Suprapubic skin (tissue), 4 donors: Measurements from ENCODE around the gene SPRYD3. TPM values are rescaled to one million over a fixed set of nuclear protein-coding genes. Genes with fewer than 3 reads are reported as not detected.
"Not testable (repeated sequence)": the region's sequence is repeated elsewhere in the genome, so short reads cannot be mapped to it uniquely, and the experiment has no call there.

Experiments
- DNase-seq, 2 donors: peaks; one replicate each; pipeline ENCODE4 v3.0.0-alpha.2; 2019; ENCODE audit warnings: low spot score in 2 of 2
- H3K27ac ChIP-seq: fragments of 200-600 bp; sonication (generic); one replicate; pipeline ENCODE4 v1.5.1; 2019
- H3K27me3 ChIP-seq: fragments of 200-600 bp; sonication (generic); one replicate; pipeline ENCODE4 v1.5.1; 2019
- H3K36me3 ChIP-seq: fragments of 200-600 bp; sonication (generic); one replicate; pipeline ENCODE4 v1.5.1; 2019
- H3K4me1 ChIP-seq: fragments of 200-600 bp; sonication (generic); one replicate; pipeline ENCODE4 v1.5.1; 2019
- H3K4me3 ChIP-seq: fragments of 200-600 bp; sonication (generic); one replicate; pipeline ENCODE4 v1.5.1; 2019; ENCODE audit warnings: mild to moderate bottlenecking
- H3K9me3 ChIP-seq: fragments of 200-600 bp; sonication (generic); one replicate; pipeline ENCODE4 v1.5.1; 2019
- EP300 ChIP-seq: sonication (generic); formaldehyde crosslinking; IDR thresholded peaks from one replicate; pipeline ENCODE4 v1.6.1; 2017; ENCODE audit warnings: antibody characterized with exemption
- POLR2A ChIP-seq, 2 donors: fragments of 450-650 bp; IDR thresholded peaks; one replicate each; pipeline ENCODE4 v1.6.1; 2017; ENCODE audit warnings: antibody characterized with exemption in 2 of 2, mild to moderate bottlenecking in 2 of 2, moderate library complexity in 2 of 2
- POLR2AphosphoS5 ChIP-seq, 3 donors: sonication (generic); formaldehyde crosslinking; IDR thresholded peaks; one replicate each; pipeline ENCODE4 v1.6.1; 2017; ENCODE audit warnings: antibody characterized with exemption in 3 of 3
- WGBS: methylation state at CpG from one replicate; pipeline ENCODE4 v1.1.5; 2018; 5-methylcytosine and 5-hydroxymethylcytosine counted together
- total RNA-seq, 4 donors: library from RNA; depleted of rRNA; stranded (reverse); fragments of >200 nt; gene quantifications; one replicate each; pipeline ENCODE4 v1.1.0, GENCODE V29; 2016
- TF ChIP-seq, protein P1 (sequence below), 2 donors: fragments of 200-600 bp in 1 of 2; fragments of 450-650 bp in 1 of 2; sonication (generic) in 1 of 2; IDR thresholded peaks; one replicate each; pipeline ENCODE4 v1.5.1; 2016 to 2019; ENCODE audit warnings: antibody characterized with exemption in 2 of 2, mild to moderate bottlenecking in 1 of 2, moderate library complexity in 1 of 2

Gene SPRYD3
- total RNA-seq, 4 donors from 2014 or later, result 26.4 to 44.0 (median 34.4) TPM

DNA sequence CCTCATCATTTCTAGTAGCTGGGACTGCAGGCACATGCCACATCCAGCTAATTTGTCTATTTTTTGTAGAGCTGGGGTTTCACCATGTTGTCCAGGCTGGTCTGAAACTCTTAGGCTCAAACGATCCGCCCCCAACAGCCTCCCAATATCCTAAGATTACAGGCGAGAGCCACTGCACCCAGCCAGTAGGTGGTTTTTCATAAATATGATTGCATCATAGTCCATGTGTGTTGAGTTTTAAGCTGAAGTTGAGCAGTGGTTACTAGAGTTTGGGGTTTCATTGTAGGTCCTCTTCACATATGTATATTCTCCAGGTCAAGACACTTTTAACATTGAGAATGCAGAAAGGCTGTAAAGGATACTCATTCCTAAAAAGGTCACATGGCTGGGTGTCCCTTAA, 42.4 kb downstream of the SPRYD3 start:
- 88% methylated on average over 3 of the region's 3 CpGs for WGBS
- Histone ChIP-seq H3K27me3 (no peaks in the 10 kb centered on the region), H3K36me3 (peaks cover 83% of the 10 kb centered on the region), H3K4me1 (peaks cover 13% of the 10 kb centered on the region), H3K27ac (no peak overlapping the region), H3K9me3 (no peaks in the 10 kb centered on the region), H3K4me3 (no peak overlapping the region)
- TF ChIP-seq, protein P1, sequence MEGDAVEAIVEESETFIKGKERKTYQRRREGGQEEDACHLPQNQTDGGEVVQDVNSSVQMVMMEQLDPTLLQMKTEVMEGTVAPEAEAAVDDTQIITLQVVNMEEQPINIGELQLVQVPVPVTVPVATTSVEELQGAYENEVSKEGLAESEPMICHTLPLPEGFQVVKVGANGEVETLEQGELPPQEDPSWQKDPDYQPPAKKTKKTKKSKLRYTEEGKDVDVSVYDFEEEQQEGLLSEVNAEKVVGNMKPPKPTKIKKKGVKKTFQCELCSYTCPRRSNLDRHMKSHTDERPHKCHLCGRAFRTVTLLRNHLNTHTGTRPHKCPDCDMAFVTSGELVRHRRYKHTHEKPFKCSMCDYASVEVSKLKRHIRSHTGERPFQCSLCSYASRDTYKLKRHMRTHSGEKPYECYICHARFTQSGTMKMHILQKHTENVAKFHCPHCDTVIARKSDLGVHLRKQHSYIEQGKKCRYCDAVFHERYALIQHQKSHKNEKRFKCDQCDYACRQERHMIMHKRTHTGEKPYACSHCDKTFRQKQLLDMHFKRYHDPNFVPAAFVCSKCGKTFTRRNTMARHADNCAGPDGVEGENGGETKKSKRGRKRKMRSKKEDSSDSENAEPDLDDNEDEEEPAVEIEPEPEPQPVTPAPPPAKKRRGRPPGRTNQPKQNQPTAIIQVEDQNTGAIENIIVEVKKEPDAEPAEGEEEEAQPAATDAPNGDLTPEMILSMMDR (IDR thresholded peaks at IDR 0.05), result no peak
- no peak for TF ChIP-seq EP300
- no peak for TF ChIP-seq POLR2AphosphoS5 (IDR thresholded peaks at IDR 0.05)
- no peak for TF ChIP-seq POLR2A (IDR thresholded peaks at IDR 0.05)
- DNase-seq, result no peak

DNA sequence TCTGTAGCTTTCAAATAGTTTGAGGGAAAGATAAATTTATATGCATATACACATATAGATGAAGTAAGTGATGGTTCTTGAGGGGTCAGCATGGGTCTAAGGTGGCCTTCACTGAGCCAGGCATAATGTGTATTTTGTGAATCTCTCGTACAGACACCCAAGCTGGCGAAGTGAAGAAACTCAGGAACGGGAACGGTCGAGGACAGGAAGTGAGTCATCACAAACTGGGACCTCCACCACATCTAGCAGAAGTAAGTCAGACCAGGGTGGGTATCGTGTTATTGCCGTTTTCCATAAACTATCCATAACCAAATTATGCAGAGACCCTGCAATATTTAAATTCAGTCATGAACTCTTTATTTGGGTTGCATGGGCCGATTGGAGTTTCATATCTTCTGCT, 44.7 kb downstream of the SPRYD3 start:
- Histone ChIP-seq H3K27ac (no peak overlapping the region), H3K27me3 (no peaks in the 10 kb centered on the region), H3K9me3 (no peaks in the 10 kb centered on the region), H3K36me3 (peaks cover 89% of the 10 kb centered on the region), H3K4me3 (no peak overlapping the region), H3K4me1 (peaks cover 13% of the 10 kb centered on the region)
- DNase-seq, result no peak
- 85% methylated on average over 8 of the region's 8 CpGs for WGBS
- TF ChIP-seq POLR2A (IDR thresholded peaks at IDR 0.05), result no peak
- no peak for TF ChIP-seq POLR2AphosphoS5 (IDR thresholded peaks at IDR 0.05)
- TF ChIP-seq EP300, result no peak
- TF ChIP-seq, protein P1 (IDR thresholded peaks at IDR 0.05), result no peak

DNA sequence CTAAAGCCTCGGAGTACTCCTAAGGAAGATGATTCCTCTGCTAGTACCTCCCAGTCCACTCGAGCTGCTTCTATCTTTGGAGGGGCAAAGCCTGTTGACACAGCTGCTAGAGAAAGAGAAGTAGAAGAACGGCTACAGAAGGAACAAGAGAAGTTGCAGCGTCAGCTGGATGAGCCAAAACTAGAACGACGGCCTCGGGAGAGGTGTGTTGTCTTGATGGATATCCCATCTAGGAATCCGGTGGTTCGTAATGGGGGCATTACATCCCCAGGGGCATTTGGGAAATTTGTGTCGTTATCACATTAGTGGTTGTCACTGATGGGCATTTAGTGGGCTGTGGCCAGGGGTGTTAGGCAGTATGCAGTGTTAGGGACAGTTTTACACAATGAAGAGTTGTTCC, 45.4 kb downstream of the SPRYD3 start:
- not testable (repeated sequence) for H3K9me3 ChIP-seq, DNase-seq, H3K4me1 ChIP-seq, H3K27ac ChIP-seq, H3K4me3 ChIP-seq, H3K27me3 ChIP-seq
- WGBS, result 78% methylated on average over 10 of the region's 10 CpGs
- peaks cover 90% of the 10 kb centered on the region for H3K36me3 ChIP-seq

DNA sequence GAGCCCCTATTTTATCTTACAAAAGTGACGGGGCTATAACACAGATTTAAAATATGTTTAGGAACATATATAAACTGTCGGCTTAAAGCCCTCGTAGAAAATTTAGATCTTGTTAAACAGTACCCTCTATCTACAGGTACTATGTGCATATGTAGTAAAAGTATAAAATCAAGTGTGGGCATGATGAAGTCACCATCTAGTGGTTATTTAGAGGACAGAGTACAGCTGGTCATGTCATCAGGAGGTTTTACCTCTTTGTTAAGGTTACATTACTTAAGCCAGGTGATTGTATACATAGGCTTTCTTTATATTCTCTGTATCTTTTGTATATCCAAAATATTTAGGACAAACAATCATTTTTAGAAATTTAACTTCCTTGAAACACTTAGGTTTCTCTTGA, 47.6 kb downstream of the SPRYD3 start:
- no peaks in the 10 kb centered on the region for H3K4me1 ChIP-seq

DNA sequence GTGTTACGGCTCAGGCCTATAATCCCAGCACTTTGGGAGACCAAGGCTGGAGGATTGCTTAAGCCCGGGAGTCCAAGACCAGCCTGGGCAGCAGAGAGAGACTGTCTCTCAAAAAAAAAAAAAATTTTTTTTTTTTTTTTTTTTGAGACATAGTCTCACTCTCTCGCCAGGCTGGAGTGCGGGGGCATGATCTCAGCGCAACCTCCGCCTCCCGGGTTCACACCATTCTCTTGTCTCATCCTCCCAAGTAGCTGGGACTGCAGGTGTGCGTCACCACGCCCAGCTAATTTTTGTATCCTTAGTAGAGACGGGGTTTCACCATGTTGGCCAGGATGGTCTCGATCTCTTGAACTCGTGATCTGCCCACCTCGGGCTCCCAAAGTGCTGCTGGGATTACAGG, 52.2 kb downstream of the SPRYD3 start:
- H3K4me1 ChIP-seq, DNase-seq, H3K27me3 ChIP-seq, H3K4me3 ChIP-seq, H3K9me3 ChIP-seq, H3K27ac ChIP-seq: not testable (repeated sequence)
- 88% methylated on average over 13 of the region's 13 CpGs for WGBS
- peaks cover 91% of the 10 kb centered on the region for H3K36me3 ChIP-seq

More for the DNA sequence above, 47.6 kb downstream of the SPRYD3 start:
- no peak overlapping the region for H3K4me3 ChIP-seq
- no peak for DNase-seq
- TF ChIP-seq, protein P1 (IDR thresholded peaks at IDR 0.05), result no peak
- no peak for TF ChIP-seq POLR2A (IDR thresholded peaks at IDR 0.05)
- no peak for TF ChIP-seq EP300
- no peak for TF ChIP-seq POLR2AphosphoS5 (IDR thresholded peaks at IDR 0.05)
- 96% methylated on average over 3 of the region's 3 CpGs for WGBS
- H3K9me3 ChIP-seq, result no peaks in the 10 kb centered on the region
- no peaks in the 10 kb centered on the region for H3K27me3 ChIP-seq
- H3K36me3 ChIP-seq, result peaks cover 91% of the 10 kb centered on the region
- no peak overlapping the region for H3K27ac ChIP-seq

DNA sequence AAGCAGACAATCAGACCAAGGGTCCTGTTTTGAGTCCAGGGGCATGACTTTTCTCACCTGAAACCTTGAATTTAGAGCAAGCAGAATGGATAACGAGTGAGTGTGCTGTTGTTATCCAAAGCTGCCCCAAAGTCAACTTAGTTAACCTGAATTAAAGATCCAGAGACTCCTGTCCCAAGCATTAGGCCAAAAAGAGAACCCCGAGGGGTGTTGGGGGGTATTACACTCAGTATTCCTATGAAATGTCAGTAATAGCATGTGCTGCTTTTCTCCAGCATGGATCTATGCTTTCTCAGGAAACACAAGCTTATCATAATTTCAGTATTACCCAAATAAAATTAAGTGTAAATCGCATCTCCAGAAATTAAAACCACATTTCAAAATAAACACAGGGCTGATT, 53.9 kb downstream of the SPRYD3 start:
- TF ChIP-seq, protein P1 (IDR thresholded peaks at IDR 0.05), result no peak
- TF ChIP-seq POLR2AphosphoS5 (IDR thresholded peaks at IDR 0.05), result no peak
- no peak for TF ChIP-seq EP300
- TF ChIP-seq POLR2A (IDR thresholded peaks at IDR 0.05), result no peak
- no peak overlapping the region for H3K27ac ChIP-seq
- H3K27me3 ChIP-seq, result no peaks in the 10 kb centered on the region
- peaks cover 92% of the 10 kb centered on the region for H3K36me3 ChIP-seq
- WGBS, result 82% methylated on average over 3 of the region's 3 CpGs
- no peak overlapping the region for H3K4me3 ChIP-seq
- H3K4me1 ChIP-seq, result no peaks in the 10 kb centered on the region
- no peaks in the 10 kb centered on the region for H3K9me3 ChIP-seq
- DNase-seq, result no peak
